Stimulated activated naive CD4-positive, alpha-beta T cell treated with Interleukin-2 at 50 U/mL for 16 hours (primary cell): ENCODE results near the gene POLE3.
A peak's percentile ranks its signal among the peaks of the same experiment; 100 is the strongest.
"Not testable (repeated sequence)": the region's sequence is repeated elsewhere in the genome, so short reads cannot be mapped to it uniquely, and the experiment has no call there.

ENCODE experiments used
- DNase-seq: peaks from one replicate; lab custom pipeline; 2025; lab: John Stamatoyannopoulos, UW

Gene POLE3

GRCh38 chr9:113403646-113404045 lies 6.8 kb downstream of the POLE3 start:
- no peak for DNase-seq

- peak; percentile 99 for DNase-seq
Observed at GRCh38 chr9:113401027-113401792, 9.3 kb downstream of the POLE3 start, which contains the start of gene ALAD. TSS of gene ALAD (minus strand) at chr9:113401284. CDS start at chr9:113393559, 7,725 bp downstream.

- no peak for DNase-seq
Observed at GRCh38 chr9:113399646-113400200, 10.8 kb downstream of the POLE3 start.

GRCh38 chr9:113398796-113399195 lies 11.7 kb downstream of the POLE3 start:
- DNase-seq = no peak

GRCh38 chr9:113397203-113397631 lies 13.3 kb downstream of the POLE3 start:
- DNase-seq = no peak

- DNase-seq = no peak
Observed at GRCh38 chr9:113395000-113395861, 15.2 kb downstream of the POLE3 start.

GRCh38 chr9:113393281-113393680 lies 17.2 kb downstream of the POLE3 start:
- no peak for DNase-seq

GRCh38 chr9:113391917-113392316 lies 18.6 kb downstream of the POLE3 start:
- no peak for DNase-seq

- no peak for DNase-seq
Observed at GRCh38 chr9:113390192-113390960, 20.1 kb downstream of the POLE3 start.

- no peak for DNase-seq
Observed at GRCh38 chr9:113389451-113389850, 21.0 kb downstream of the POLE3 start.

- no peak for DNase-seq
Observed at GRCh38 chr9:113388833-113389232, 21.6 kb downstream of the POLE3 start.

- DNase-seq = no peak
Observed at GRCh38 chr9:113387560-113388230, 22.8 kb downstream of the POLE3 start.

GRCh38 chr9:113386571-113387393 lies 23.7 kb downstream of the POLE3 start:
- no peak for DNase-seq

GRCh38 chr9:113381909-113382411 lies 28.5 kb downstream of the POLE3 start:
- DNase-seq = no peak

- not testable (repeated sequence) for DNase-seq
Observed at GRCh38 chr9:113381441-113381840, 29.0 kb downstream of the POLE3 start.

GRCh38 chr9:113380869-113381378 lies 29.6 kb downstream of the POLE3 start:
- DNase-seq = no peak

GRCh38 chr9:113379829-113380210 lies 30.7 kb downstream of the POLE3 start:
- not testable (repeated sequence) for DNase-seq

- not testable (repeated sequence) for DNase-seq
Observed at GRCh38 chr9:113379094-113379828, 31.2 kb downstream of the POLE3 start.
